ENCODE results near the gene KANSL1. TPM values are rescaled to one million over a fixed set of nuclear protein-coding genes. Genes with fewer than 3 reads are reported as not detected.

KANSL1 gene
- total and polyA plus RNA-seq, 3 experiments from 2014 or later = 20.9 to 70.7 (median 69.2) TPM

- H3K9me3 Mint-ChIP-seq = no peaks in the 10 kb centered on the region
- Histone ChIP-seq H3K9me3 (ENCODE audit: low read length) (no peaks in the 10 kb centered on the region), H3K36me3 (ENCODE audit: insufficient read depth, low read length) (peaks cover 96% of the 10 kb centered on the region), H3K27me3 (ENCODE audit: insufficient read depth, low read length, poor library complexity, severe bottlenecking) (no peaks in the 10 kb centered on the region), H3K27ac (ENCODE audit: low read depth, low read length) (no peak overlapping the region), H3K4me3 (ENCODE audit: low read length) (no peak overlapping the region), H3K4me1 (ENCODE audit: insufficient read depth, low read length) (no peaks in the 10 kb centered on the region)
- H3K4me1 Mint-ChIP-seq = peaks cover 11 to 26% (median 12%) of the 10 kb centered on the region in 3 donors
- H3K27ac Mint-ChIP-seq = peak overlapping the region; percentile 45 to 81 (median 74)
- H3K27me3 Mint-ChIP-seq = peaks cover 0 to 2% of the 10 kb centered on the region in 2 donors
- ChIA-PET CTCF (interaction anchor here (1.7 kb wide), 1 partner anchor 9 kb away, joined by 7 read pairs; no protein-coding TSS in a partner anchor), POLR2A (interaction anchor here (0.7 kb wide), 1 partner anchor 176 kb away, joined by 3 read pairs; no protein-coding TSS in a partner anchor)
- DNase-seq = no peak
- peaks cover 10 to 99% (median 36%) of the 10 kb centered on the region in 3 donors for H3K36me3 Mint-ChIP-seq
- no peak overlapping the region for H3K4me3 Mint-ChIP-seq
Measured at GRCh38 chr17:46035112-46035818, 158.0 kb downstream of the KANSL1 start.

- Histone ChIP-seq H3K4me1 (ENCODE audit: insufficient read depth, low read length) (no peaks in the 10 kb centered on the region), H3K4me3 (ENCODE audit: low read length) (no peak overlapping the region), H3K27me3 (ENCODE audit: insufficient read depth, low read length, poor library complexity, severe bottlenecking) (no peaks in the 10 kb centered on the region), H3K9me3 (ENCODE audit: low read length) (no peaks in the 10 kb centered on the region), H3K27ac (ENCODE audit: low read depth, low read length) (no peak overlapping the region), H3K36me3 (ENCODE audit: insufficient read depth, low read length) (peaks cover 80% of the 10 kb centered on the region)
- Mint-ChIP-seq H3K9me3 (no peaks in the 10 kb centered on the region), H3K4me1 (peaks cover 18 to 38% (median 20%) of the 10 kb centered on the region in 3 donors), H3K27ac (peak overlapping the region in 3 of 8 donors; percentile 35 to 70 (median 40)), H3K4me3 (no peak overlapping the region), H3K36me3 (peaks cover 10 to 96% (median 39%) of the 10 kb centered on the region in 3 donors), H3K27me3 (peaks cover 0 to 2% of the 10 kb centered on the region in 2 donors)
- POLR2A ChIA-PET = no interaction called here
- DNase-seq = no peak
- CTCF ChIA-PET = interaction anchor here (0.8 to 1.6 kb wide), 3 partner anchors 10 to 14 kb away, joined by 3 to 6 read pairs (median 3); no protein-coding TSS in a partner anchor
Measured at GRCh38 chr17:46033392-46033791, 159.8 kb downstream of the KANSL1 start.

DNA sequence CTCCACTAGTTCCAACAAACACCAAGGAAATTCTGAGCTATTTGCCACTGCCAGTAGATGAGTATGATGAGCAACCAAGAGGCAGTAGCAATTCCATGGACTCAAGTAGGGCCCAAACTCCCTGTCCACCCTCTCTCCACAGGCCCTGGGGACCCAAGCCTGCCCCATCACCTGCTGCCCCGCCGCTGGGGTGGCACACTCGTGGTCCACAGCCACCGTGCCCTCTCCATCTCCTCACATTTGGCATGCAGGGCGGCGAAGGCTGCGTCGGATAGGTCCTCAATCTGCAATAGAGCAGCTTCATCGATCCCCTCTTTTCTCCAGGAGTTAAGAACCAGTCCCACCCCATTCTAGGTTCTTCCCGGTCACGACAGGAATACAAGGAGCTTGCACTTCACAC is 160.3 kb downstream of the KANSL1 start:
- no peak overlapping the region for H3K27ac ChIP-seq (ENCODE audit: low read depth, low read length)
- H3K27me3 Mint-ChIP-seq = peaks cover 0 to 2% of the 10 kb centered on the region in 2 donors
- H3K9me3 Mint-ChIP-seq = no peaks in the 10 kb centered on the region
- peaks cover 5 to 96% (median 34%) of the 10 kb centered on the region in 3 donors for H3K36me3 Mint-ChIP-seq
- ChIA-PET CTCF (interaction anchor here (0.8 to 1.6 kb wide), 2 partner anchors 11 to 13 kb away, joined by 3 to 6 read pairs; no protein-coding TSS in a partner anchor), POLR2A (no interaction called here)
- H3K27ac Mint-ChIP-seq = peak overlapping the region in 4 of 8 donors; percentile 5 to 70 (median 38)
- H3K4me1 Mint-ChIP-seq = peaks cover 13 to 39% (median 20%) of the 10 kb centered on the region in 3 donors
- no peak overlapping the region for H3K4me3 ChIP-seq (ENCODE audit: low read length)
- H3K4me3 Mint-ChIP-seq = no peak overlapping the region
- H3K9me3 ChIP-seq (ENCODE audit: low read length) = no peaks in the 10 kb centered on the region
- no peaks in the 10 kb centered on the region for H3K27me3 ChIP-seq (ENCODE audit: insufficient read depth, low read length, poor library complexity, severe bottlenecking)
- DNase-seq = no peak
- H3K4me1 ChIP-seq (ENCODE audit: insufficient read depth, low read length) = no peaks in the 10 kb centered on the region
- peaks cover 75% of the 10 kb centered on the region for H3K36me3 ChIP-seq (ENCODE audit: insufficient read depth, low read length)

DNA sequence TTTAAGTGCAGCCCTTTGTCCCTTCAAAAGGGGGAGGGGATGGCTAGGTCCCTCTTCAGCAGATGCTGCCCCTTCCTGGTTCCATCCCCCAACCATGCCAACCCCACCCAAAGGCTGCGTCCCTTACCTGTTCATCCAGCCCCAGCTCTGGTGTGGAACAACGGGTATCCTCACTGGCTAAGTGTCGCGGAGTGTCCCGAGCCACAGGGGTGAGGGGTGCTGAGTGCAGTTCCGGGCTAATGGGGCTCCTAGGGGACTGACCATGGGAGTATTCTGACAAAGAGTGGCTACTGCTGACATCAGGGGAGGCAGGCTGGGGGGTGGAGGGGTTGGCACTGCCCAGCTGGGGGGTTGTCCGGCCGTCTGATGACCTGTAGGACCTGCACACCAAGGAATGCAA is 161.3 kb downstream of the KANSL1 start:
- no peaks in the 10 kb centered on the region for H3K9me3 ChIP-seq (ENCODE audit: low read length)
- CTCF ChIA-PET = no interaction called here
- H3K4me3 ChIP-seq (ENCODE audit: low read length) = no peak overlapping the region
- Mint-ChIP-seq H3K36me3 (peaks cover 4 to 94% (median 31%) of the 10 kb centered on the region in 3 donors), H3K4me1 (peaks cover 13 to 40% (median 20%) of the 10 kb centered on the region in 3 donors), H3K27me3 (peaks cover 0 to 2% of the 10 kb centered on the region in 2 donors), H3K27ac (peak overlapping the region in 3 of 8 donors; percentile 21 to 44 (median 40)), H3K4me3 (no peak overlapping the region), H3K9me3 (no peaks in the 10 kb centered on the region)
- H3K36me3 ChIP-seq (ENCODE audit: insufficient read depth, low read length) = peaks cover 74% of the 10 kb centered on the region
- DNase-seq = no peak
- H3K4me1 ChIP-seq (ENCODE audit: insufficient read depth, low read length) = no peaks in the 10 kb centered on the region
- no peak overlapping the region for H3K27ac ChIP-seq (ENCODE audit: low read depth, low read length)
- no peaks in the 10 kb centered on the region for H3K27me3 ChIP-seq (ENCODE audit: insufficient read depth, low read length, poor library complexity, severe bottlenecking)
- POLR2A ChIA-PET = no interaction called here

DNA sequence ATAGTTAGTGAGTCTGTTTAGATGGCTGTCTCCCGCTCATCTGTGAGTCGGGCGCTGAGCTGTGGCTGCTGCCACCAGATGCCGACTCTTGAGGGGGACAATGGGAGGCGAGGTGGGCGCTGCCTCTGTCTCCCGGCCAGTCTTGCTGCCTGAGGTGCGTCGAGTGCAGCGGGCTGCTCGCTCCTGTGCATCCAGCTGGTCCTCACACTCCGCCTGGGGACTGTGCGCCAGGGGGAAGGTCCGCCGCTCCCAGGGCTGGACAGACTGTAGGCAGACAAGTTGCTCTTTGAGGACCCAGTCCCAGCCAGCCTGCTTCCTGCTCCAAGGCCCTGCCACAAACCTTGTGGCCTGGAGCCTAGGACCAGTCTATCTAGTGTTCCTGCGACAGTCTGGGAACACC is 161.8 kb downstream of the KANSL1 start:
- Histone ChIP-seq H3K4me1 (ENCODE audit: insufficient read depth, low read length) (no peaks in the 10 kb centered on the region), H3K9me3 (ENCODE audit: low read length) (no peaks in the 10 kb centered on the region), H3K27ac (ENCODE audit: low read depth, low read length) (no peak overlapping the region), H3K4me3 (ENCODE audit: low read length) (no peak overlapping the region), H3K36me3 (ENCODE audit: insufficient read depth, low read length) (peaks cover 73% of the 10 kb centered on the region), H3K27me3 (ENCODE audit: insufficient read depth, low read length, poor library complexity, severe bottlenecking) (no peaks in the 10 kb centered on the region)
- no peak for DNase-seq
- Mint-ChIP-seq H3K4me3 (no peak overlapping the region), H3K9me3 (no peaks in the 10 kb centered on the region), H3K4me1 (peaks cover 13 to 40% (median 20%) of the 10 kb centered on the region in 3 donors), H3K36me3 (peaks cover 4 to 91% (median 31%) of the 10 kb centered on the region in 3 donors), H3K27ac (no peak overlapping the region), H3K27me3 (peaks cover 0 to 2% of the 10 kb centered on the region in 2 donors)
- ChIA-PET POLR2A (no interaction called here), CTCF (no interaction called here)

- no peaks in the 10 kb centered on the region for H3K9me3 ChIP-seq (ENCODE audit: low read length)
- Mint-ChIP-seq H3K27ac (peak overlapping the region; percentile 6 to 93 (median 62)), H3K4me3 (peak overlapping the region in 1 of 7 donors; percentile 12), H3K4me1 (peaks cover 15 to 34% (median 16%) of the 10 kb centered on the region in 3 donors), H3K9me3 (no peaks in the 10 kb centered on the region), H3K27me3 (peaks cover 0 to 2% of the 10 kb centered on the region in 2 donors), H3K36me3 (peaks cover 4 to 86% (median 31%) of the 10 kb centered on the region in 3 donors)
- ChIA-PET CTCF (no interaction called here), POLR2A (no interaction called here)
- DNase-seq = no peak
- no peaks in the 10 kb centered on the region for H3K27me3 ChIP-seq (ENCODE audit: insufficient read depth, low read length, poor library complexity, severe bottlenecking)
- H3K4me1 ChIP-seq (ENCODE audit: insufficient read depth, low read length) = no peaks in the 10 kb centered on the region
- H3K27ac ChIP-seq (ENCODE audit: low read depth, low read length) = no peak overlapping the region
- peaks cover 67% of the 10 kb centered on the region for H3K36me3 ChIP-seq (ENCODE audit: insufficient read depth, low read length)
- no peak overlapping the region for H3K4me3 ChIP-seq (ENCODE audit: low read length)
Measured at GRCh38 chr17:46030752-46031151, 162.5 kb downstream of the KANSL1 start.

- ChIA-PET CTCF (interaction anchor here (1.9 kb wide), 1 partner anchor 27 kb away, joined by 6 read pairs; no protein-coding TSS in a partner anchor), POLR2A (interaction anchor here (0.6 to 0.7 kb wide), 3 partner anchors 17 to 1843 kb away, joined by 3 read pairs; no protein-coding TSS in a partner anchor)
- Mint-ChIP-seq H3K27ac (peak overlapping the region in 7 of 8 donors; percentile 21 to 93 (median 72)), H3K27me3 (peaks cover 0 to 2% of the 10 kb centered on the region in 2 donors), H3K9me3 (no peaks in the 10 kb centered on the region), H3K4me3 (no peak overlapping the region), H3K36me3 (peaks cover 4 to 79% (median 30%) of the 10 kb centered on the region in 3 donors), H3K4me1 (peaks cover 13 to 23% (median 13%) of the 10 kb centered on the region in 3 donors)
- Histone ChIP-seq H3K36me3 (ENCODE audit: insufficient read depth, low read length) (peaks cover 59% of the 10 kb centered on the region), H3K27ac (ENCODE audit: low read depth, low read length) (no peak overlapping the region), H3K4me3 (ENCODE audit: low read length) (no peak overlapping the region), H3K4me1 (ENCODE audit: insufficient read depth, low read length) (no peaks in the 10 kb centered on the region), H3K27me3 (ENCODE audit: insufficient read depth, low read length, poor library complexity, severe bottlenecking) (no peaks in the 10 kb centered on the region), H3K9me3 (ENCODE audit: low read length) (no peaks in the 10 kb centered on the region)
- DNase-seq = no peak
Measured at GRCh38 chr17:46029627-46030026, 163.6 kb downstream of the KANSL1 start.

Measured in CD8-positive, alpha-beta memory T cell (primary cell).